ENCODE data around the gene KCTD21.

GRCh38 chr11:78203184-78203583 is 14.8 kb upstream of the KCTD21 start:
- no peak for TF ChIP-seq POLR2AphosphoS5 (IDR thresholded peaks at IDR 0.05; ENCODE audit: low read depth, low read length)
- no peak for TF ChIP-seq TAF1 (IDR thresholded peaks at IDR 0.05; ENCODE audit: borderline replicate concordance, insufficient read depth, low read length)
- TF ChIP-seq, protein P1, sequence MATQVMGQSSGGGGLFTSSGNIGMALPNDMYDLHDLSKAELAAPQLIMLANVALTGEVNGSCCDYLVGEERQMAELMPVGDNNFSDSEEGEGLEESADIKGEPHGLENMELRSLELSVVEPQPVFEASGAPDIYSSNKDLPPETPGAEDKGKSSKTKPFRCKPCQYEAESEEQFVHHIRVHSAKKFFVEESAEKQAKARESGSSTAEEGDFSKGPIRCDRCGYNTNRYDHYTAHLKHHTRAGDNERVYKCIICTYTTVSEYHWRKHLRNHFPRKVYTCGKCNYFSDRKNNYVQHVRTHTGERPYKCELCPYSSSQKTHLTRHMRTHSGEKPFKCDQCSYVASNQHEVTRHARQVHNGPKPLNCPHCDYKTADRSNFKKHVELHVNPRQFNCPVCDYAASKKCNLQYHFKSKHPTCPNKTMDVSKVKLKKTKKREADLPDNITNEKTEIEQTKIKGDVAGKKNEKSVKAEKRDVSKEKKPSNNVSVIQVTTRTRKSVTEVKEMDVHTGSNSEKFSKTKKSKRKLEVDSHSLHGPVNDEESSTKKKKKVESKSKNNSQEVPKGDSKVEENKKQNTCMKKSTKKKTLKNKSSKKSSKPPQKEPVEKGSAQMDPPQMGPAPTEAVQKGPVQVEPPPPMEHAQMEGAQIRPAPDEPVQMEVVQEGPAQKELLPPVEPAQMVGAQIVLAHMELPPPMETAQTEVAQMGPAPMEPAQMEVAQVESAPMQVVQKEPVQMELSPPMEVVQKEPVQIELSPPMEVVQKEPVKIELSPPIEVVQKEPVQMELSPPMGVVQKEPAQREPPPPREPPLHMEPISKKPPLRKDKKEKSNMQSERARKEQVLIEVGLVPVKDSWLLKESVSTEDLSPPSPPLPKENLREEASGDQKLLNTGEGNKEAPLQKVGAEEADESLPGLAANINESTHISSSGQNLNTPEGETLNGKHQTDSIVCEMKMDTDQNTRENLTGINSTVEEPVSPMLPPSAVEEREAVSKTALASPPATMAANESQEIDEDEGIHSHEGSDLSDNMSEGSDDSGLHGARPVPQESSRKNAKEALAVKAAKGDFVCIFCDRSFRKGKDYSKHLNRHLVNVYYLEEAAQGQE (IDR thresholded peaks at IDR 0.05; ENCODE audit: insufficient read depth in 1 of 2, low read depth in 2 of 2, low read length in 2 of 2), result no peak
- no peak for TF ChIP-seq SIN3A (IDR thresholded peaks at IDR 0.05; ENCODE audit: borderline replicate concordance, insufficient read depth, low read length)
